ENCODE results near the gene SPIRE1. TPM values are rescaled to one million over a fixed set of nuclear protein-coding genes. Genes with fewer than 3 reads are reported as not detected.
"Not testable (repeated sequence)": the region's sequence is repeated elsewhere in the genome, so short reads cannot be mapped to it uniquely, and the experiment has no call there.

The SPIRE1 gene
- polyA plus RNA-seq, 1 donor from 2014 or later, result 22.2 TPM

DNA sequence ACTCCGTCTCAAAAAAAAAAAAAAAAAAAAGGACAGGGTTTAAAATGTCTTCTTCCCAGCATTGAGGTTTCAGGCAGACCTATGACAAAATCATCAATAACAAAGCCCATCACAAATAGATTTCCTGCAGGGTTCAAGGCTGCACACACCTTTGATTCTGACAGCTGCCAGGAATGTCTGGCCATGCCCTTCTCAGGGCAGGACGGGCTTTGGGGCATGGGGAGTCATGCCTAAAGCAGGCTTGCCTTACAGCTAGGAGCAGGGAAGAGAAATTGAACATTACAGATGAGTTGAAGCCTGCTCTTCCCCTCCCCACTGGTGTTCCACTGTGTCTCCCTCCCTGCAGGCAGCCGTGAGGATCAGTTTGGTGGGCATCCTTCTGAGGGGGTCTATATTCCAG is 246.5 kb downstream of the SPIRE1 start:
- H3K9me3 ChIP-seq (ENCODE audit: low read length), result no peaks in the 10 kb centered on the region
- no peaks in the 10 kb centered on the region for H3K9me2 ChIP-seq (ENCODE audit: insufficient read depth, low read length)
- H3K27ac ChIP-seq (ENCODE audit: low read length), result no peak overlapping the region
- peaks cover 7% of the 10 kb centered on the region for H3K27me3 ChIP-seq (ENCODE audit: insufficient read depth, low read depth, low read length)
- no peak overlapping the region for H2AFZ ChIP-seq (ENCODE audit: low read depth, low read length)
- no peak overlapping the region for H3K4me3 ChIP-seq (ENCODE audit: low read length)
- H3K36me3 ChIP-seq (ENCODE audit: insufficient read depth, low read length), result no peaks in the 10 kb centered on the region
- TF ChIP-seq TAF1 (IDR thresholded peaks at IDR 0.05; ENCODE audit: low read depth), result no peak
- TF ChIP-seq SMC3 (conservative IDR thresholded peaks at IDR 0.05; ENCODE audit: poor library complexity), result no peak
- TF ChIP-seq EP300 (conservative IDR thresholded peaks at IDR 0.05; ENCODE audit: poor library complexity, severe bottlenecking), result no peak
- no peak for TF ChIP-seq MXI1 (conservative IDR thresholded peaks at IDR 0.05; ENCODE audit: poor library complexity, severe bottlenecking)
- no peak for TF ChIP-seq REST (IDR thresholded peaks at IDR 0.05; ENCODE audit: borderline replicate concordance)
- no peak for TF ChIP-seq RAD21 (conservative IDR thresholded peaks at IDR 0.05)
- no peak overlapping the region for H3K9ac ChIP-seq (ENCODE audit: low read length)
- H3K79me2 ChIP-seq (replicated peaks; ENCODE audit: insufficient read depth, low read length), result no peaks in the 10 kb centered on the region
- H4K20me1 ChIP-seq (ENCODE audit: insufficient read depth), result no peaks in the 10 kb centered on the region
- no peak overlapping the region for H3K4me2 ChIP-seq (ENCODE audit: low read length)
- H3F3A ChIP-seq (ENCODE audit: insufficient read depth, low read length, poor library complexity, severe bottlenecking), result no peaks in the 10 kb centered on the region

DNA sequence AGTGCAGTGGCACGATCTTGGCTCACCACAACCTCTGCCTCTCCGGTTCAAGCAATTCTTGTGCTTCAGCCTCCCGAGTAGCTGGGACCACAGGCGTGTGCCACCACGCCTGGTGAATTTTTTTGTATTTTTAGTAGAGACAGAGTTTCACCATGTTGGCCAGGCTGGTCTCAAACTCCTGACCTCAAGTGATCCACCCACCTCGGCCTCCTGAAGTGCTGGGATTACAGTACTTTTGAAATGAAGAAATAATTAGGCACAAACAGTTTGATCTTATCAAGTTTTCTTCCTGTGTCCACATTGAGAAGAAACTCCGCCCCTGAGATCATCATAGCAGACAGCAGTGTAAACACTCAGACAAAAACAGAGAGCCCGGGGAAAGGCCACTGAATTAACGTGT is 247.2 kb downstream of the SPIRE1 start:
- H3K4me3 ChIP-seq (ENCODE audit: low read length); H3K4me2 ChIP-seq (ENCODE audit: low read length); H3K9me2 ChIP-seq (ENCODE audit: insufficient read depth, low read length); H4K20me1 ChIP-seq (ENCODE audit: insufficient read depth); H3K79me2 ChIP-seq (replicated peaks; ENCODE audit: insufficient read depth, low read length); H3K9ac ChIP-seq (ENCODE audit: low read length); H3K36me3 ChIP-seq (ENCODE audit: insufficient read depth, low read length); H3K9me3 ChIP-seq (ENCODE audit: low read length); H3K27me3 ChIP-seq (ENCODE audit: insufficient read depth, low read depth, low read length); H3K27ac ChIP-seq (ENCODE audit: low read length); H3F3A ChIP-seq (ENCODE audit: insufficient read depth, low read length, poor library complexity, severe bottlenecking); H2AFZ ChIP-seq (ENCODE audit: low read depth, low read length): not testable (repeated sequence)

- Histone ChIP-seq H3K27ac (ENCODE audit: low read length) (no peak overlapping the region), H3K9ac (ENCODE audit: low read length) (no peak overlapping the region), H4K20me1 (ENCODE audit: insufficient read depth) (no peaks in the 10 kb centered on the region), H3K4me3 (ENCODE audit: low read length) (no peak overlapping the region), H3K4me2 (ENCODE audit: low read length) (no peak overlapping the region), H3K27me3 (ENCODE audit: insufficient read depth, low read depth, low read length) (peaks cover 7% of the 10 kb centered on the region), H3F3A (ENCODE audit: insufficient read depth, low read length, poor library complexity, severe bottlenecking) (no peaks in the 10 kb centered on the region), H2AFZ (ENCODE audit: low read depth, low read length) (no peak overlapping the region), H3K36me3 (ENCODE audit: insufficient read depth, low read length) (no peaks in the 10 kb centered on the region), H3K79me2 (replicated peaks; ENCODE audit: insufficient read depth, low read length) (no peaks in the 10 kb centered on the region), H3K9me2 (ENCODE audit: insufficient read depth, low read length) (no peaks in the 10 kb centered on the region), H3K9me3 (ENCODE audit: low read length) (no peaks in the 10 kb centered on the region)
- TF ChIP-seq RAD21 (conservative IDR thresholded peaks at IDR 0.05) (no peak), EZH2 (IDR thresholded peaks at IDR 0.05; ENCODE audit: borderline replicate concordance, insufficient read depth, low read length, poor library complexity, severe bottlenecking) (no peak), TAF1 (IDR thresholded peaks at IDR 0.05; ENCODE audit: low read depth) (no peak), REST (IDR thresholded peaks at IDR 0.05; ENCODE audit: borderline replicate concordance) (no peak)
Observed at GRCh38 chr18:12410081-12410481, 247.8 kb downstream of the SPIRE1 start.

Measured in neural cell (in vitro differentiated cells).